IgD-negative memory B cell (primary cell): ENCODE results near the gene NUBP2. TPM values are rescaled to one million over a fixed set of nuclear protein-coding genes. Genes with fewer than 3 reads are reported as not detected.

ENCODE experiments used
- H3K27ac Mint-ChIP-seq, 3 donors: one replicate each; pipeline ENCODE4 v1.8.0; 2020 to 2022; ENCODE audit warnings: mild to moderate bottlenecking in 3 of 3, mixed read lengths in 3 of 3, moderate library complexity in 1 of 3
- H3K27me3 Mint-ChIP-seq: one replicate; pipeline ENCODE4 v1.8.0; 2021; ENCODE audit warnings: mixed read lengths
- H3K36me3 Mint-ChIP-seq: one replicate; pipeline ENCODE4 v1.8.0; 2020; ENCODE audit warnings: mild to moderate bottlenecking, mixed read lengths
- H3K4me1 Mint-ChIP-seq, 3 donors: one replicate each; pipeline ENCODE4 v1.8.0; 2020 to 2022; ENCODE audit warnings: mixed read lengths in 3 of 3, mild to moderate bottlenecking in 1 of 3
- H3K4me3 Mint-ChIP-seq, 4 donors: one replicate each; pipeline ENCODE4 v1.8.0; 2020 to 2022; ENCODE audit warnings: mild to moderate bottlenecking in 4 of 4, mixed read lengths in 4 of 4, moderate library complexity in 3 of 4
- H3K9me3 Mint-ChIP-seq, 3 donors: one replicate each; pipeline ENCODE4 v1.8.0; 2020 to 2021; ENCODE audit warnings: mixed read lengths in 3 of 3, mild to moderate bottlenecking in 1 of 3
- polyA plus RNA-seq: library from polyadenylated mRNA; unstranded; fragments of 300-500 nt; fragmentation: Illumina TruSeq; gene quantifications from one replicate; pipeline ENCODE4 v1.2.3, GENCODE V29; 2021

NUBP2 gene
- polyA plus RNA-seq, 1 donor from 2014 or later: 76.9 TPM

DNA sequence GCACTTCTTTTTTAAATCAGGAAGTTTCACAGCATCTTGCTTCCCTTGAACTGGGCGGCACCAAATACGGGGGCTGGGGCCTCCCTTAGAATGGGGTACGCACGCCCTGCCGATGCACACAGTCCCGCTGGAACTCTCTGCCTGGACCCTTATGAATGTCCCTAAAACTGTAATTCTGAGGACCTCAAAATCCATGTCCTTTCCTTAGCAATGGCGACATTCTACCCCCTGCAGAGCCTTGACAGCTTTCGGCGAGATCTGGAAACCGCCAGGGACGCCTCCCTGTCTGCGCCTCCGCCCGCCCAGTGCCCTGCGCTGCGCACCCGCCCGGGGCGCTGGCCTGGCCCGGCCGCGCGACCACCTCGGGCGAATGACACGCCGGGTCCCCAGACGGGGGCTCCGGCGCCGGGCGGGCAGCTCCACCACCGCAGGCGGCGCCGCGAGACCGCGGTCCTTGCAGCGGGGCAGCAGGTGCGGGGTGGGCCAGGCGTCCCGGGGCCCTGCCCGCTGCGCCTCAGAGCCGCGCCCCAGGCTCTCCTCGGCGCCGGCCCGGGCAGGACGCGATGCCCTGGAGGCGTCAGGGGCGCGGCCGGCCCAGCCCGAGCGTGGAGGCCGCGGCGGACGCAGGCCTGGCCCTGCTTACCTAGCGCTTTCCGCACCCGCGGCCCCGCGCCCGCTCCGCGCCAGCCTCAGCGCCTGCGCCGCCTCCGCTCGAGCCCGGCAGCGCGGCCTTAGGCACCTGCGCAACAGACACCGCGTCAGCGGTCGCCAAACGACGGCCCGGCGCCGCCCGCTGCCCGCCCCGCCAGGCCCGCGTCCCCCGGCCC is 43.3 kb downstream of the NUBP2 start:
- Mint-ChIP-seq H3K27me3 (no peaks in the 10 kb centered on the region), H3K27ac (peak overlapping the region; percentile 67 to 97 (median 97)), H3K4me3 (peak overlapping the region; percentile 77 to 96 (median 84)), H3K9me3 (no peaks in the 10 kb centered on the region), H3K36me3 (no peaks in the 10 kb centered on the region), H3K4me1 (peaks cover 12 to 34% (median 13%) of the 10 kb centered on the region in 3 donors)

- H3K4me3 Mint-ChIP-seq: peak within 1 kb of the TSS; percentile 94 to 97 (median 96)
- H3K9me3 Mint-ChIP-seq: no peaks in the 10 kb centered on the region
- H3K36me3 Mint-ChIP-seq: peaks cover 2% of the 10 kb centered on the region
- peak within 1 kb of the TSS; percentile 96 to 97 (median 97) for H3K27ac Mint-ChIP-seq
- no peaks in the 10 kb centered on the region for H3K27me3 Mint-ChIP-seq
- peaks cover 12 to 34% (median 13%) of the 10 kb centered on the region in 3 donors for H3K4me1 Mint-ChIP-seq
Measured at GRCh38 chr16:1826691-1827573, 44.2 kb downstream of the NUBP2 start, which contains the start of the genes FAHD1 and HAGH. Gene FAHD1, plus strand, starts transcription at chr16:1827206. Its CDS starts 33 bp downstream, at chr16:1827239. Gene HAGH, minus strand, starts transcription at chr16:1826825. Its CDS starts 38 bp downstream, at chr16:1826787.

DNA sequence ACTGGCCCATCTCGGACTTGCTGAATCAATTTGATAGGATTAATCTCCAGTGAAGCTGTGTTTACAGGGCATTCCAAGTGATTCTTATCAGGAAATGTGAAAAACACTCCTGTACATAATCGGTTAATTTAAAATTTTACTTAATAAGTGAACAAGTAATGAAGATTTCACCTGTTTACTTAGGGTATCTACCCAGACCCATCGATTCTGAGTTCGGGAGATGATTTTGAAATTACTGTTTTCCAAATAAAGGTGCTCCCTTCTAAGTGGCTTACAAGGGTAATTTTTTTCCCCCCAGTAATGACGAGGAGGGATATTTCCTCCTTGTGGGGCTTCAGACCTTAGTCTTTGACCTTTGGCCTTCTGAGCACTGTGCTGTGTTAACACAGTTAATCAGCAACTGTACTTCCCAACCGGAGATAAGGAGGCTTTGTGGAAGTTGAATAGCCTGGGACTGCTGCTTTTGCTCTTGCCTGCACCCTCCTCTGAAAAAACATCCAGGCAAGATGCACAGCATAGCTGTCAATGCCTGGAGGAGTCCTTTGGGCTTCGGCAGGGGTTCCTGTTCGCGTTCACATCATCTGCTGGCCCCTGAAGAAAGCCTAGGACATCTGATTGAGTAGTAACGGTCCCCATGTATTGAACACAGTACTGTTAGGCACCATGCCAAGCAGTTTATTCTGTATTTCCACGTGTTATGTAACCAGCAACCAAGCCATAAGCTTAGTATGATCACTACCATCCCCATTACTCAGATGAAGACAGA is 46.1 kb downstream of the NUBP2 start:
- H3K4me1 Mint-ChIP-seq: peaks cover 11 to 32% (median 12%) of the 10 kb centered on the region in 3 donors
- H3K9me3 Mint-ChIP-seq: no peaks in the 10 kb centered on the region
- H3K36me3 Mint-ChIP-seq: peaks cover 2% of the 10 kb centered on the region
- peak overlapping the region; percentile 34 to 96 (median 47) for H3K4me3 Mint-ChIP-seq
- H3K27me3 Mint-ChIP-seq: no peaks in the 10 kb centered on the region
- H3K27ac Mint-ChIP-seq: peak overlapping the region in 1 of 3 donors; percentile 97

DNA sequence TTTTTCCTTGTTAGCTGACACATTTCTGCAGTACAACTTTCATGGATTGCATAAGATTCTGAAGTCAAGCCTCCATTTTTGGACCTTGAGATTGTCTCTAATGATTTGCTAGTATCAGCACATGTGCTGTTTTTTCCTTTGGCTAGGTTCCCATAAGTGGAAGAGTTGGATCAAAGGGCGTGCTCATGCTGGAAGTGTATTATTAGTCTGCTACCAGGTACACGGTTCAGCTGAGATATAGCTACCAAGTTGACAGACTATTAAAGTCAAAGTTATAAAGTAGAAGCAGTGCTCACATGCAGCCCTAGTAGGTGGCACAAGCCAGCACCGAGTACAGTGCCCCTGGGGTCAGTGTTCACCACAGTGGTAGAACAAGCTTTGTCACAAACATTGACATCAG is 47.5 kb downstream of the NUBP2 start:
- Mint-ChIP-seq H3K4me3 (no peak overlapping the region), H3K36me3 (peaks cover 2% of the 10 kb centered on the region)

DNA sequence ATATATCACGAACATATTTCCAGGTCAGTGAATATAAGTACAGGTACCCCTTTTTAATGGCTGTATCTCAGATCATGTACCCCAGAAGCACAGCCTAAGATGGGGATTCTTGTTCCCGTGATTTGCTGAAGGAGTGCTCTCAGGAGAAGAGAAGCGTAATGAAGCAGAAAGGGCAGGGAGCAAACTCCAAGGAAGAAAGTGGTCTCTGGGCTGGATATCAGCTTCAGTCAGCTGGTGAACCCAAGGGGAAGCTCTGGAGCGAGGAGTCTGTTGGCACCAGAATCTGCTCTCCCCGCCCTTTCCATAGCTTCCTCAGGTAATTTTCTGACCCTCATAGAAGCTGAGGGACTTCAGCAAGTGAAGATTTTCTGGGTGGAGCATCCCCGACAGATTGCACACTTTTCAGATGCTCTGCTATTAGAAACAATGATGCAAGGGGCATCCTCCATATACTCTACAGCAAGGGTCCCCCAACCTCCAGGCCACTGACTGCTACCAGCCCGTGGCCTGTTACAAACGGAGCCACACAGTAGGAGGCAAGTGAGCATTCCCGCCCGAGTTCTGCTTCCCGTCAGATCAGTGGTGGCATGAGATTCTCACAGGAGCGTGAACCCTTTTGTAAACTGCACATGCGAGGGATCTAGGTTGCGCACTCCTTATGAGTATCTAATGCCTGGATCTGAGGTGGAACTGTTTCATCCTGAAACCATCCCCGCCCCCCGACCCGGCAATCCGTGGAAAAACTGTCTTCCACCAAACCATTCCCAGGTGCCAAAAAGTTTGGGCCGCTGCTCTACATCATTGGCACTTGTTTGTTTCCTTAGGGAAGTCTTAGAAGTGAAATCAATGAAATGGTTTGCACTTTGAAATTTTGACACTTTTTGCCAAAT is 48.7 kb downstream of the NUBP2 start:
- Mint-ChIP-seq H3K27ac (peak overlapping the region in 1 of 3 donors; percentile 53), H3K4me1 (peaks cover 8 to 21% (median 12%) of the 10 kb centered on the region in 3 donors), H3K9me3 (no peaks in the 10 kb centered on the region), H3K36me3 (peaks cover 3% of the 10 kb centered on the region), H3K4me3 (no peak overlapping the region), H3K27me3 (no peaks in the 10 kb centered on the region)

More for the DNA sequence above, 47.5 kb downstream of the NUBP2 start:
- H3K4me1 Mint-ChIP-seq: peaks cover 8 to 27% (median 12%) of the 10 kb centered on the region in 3 donors
- H3K27me3 Mint-ChIP-seq: no peaks in the 10 kb centered on the region
- no peaks in the 10 kb centered on the region for H3K9me3 Mint-ChIP-seq
- H3K27ac Mint-ChIP-seq: peak overlapping the region in 1 of 3 donors; percentile 28

DNA sequence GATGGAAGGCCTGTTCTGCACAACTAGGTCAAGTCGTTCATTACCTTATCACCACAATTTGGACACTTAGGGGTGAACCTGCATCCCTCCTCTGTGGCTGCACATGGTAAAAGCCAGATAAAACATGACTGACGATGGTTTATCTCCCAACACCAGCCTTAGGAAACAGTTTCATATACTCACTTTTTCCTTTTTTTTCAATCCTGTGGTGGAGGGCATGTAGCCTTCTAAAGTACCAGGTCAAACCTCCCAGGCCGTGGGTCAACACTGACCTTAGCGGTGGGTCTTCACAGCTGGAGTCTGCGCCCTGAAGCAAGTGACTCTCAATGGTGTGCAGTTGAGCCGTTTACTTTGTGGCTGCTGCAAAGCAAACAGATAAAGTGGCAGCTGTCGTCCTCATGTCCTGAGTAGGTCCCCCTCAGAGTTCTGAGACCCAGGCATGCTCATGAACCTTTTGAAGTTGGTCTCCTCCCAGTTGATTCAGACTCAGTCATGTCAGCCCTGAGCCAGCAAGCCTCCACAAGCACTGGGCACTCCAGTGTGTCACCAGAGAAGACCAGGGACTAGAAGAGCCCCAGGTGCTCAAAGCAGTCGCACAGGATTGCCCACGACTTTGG is 50.2 kb downstream of the NUBP2 start:
- Mint-ChIP-seq H3K36me3 (peaks cover 3% of the 10 kb centered on the region), H3K27ac (no peak overlapping the region), H3K4me1 (peaks cover 0 to 16% (median 8%) of the 10 kb centered on the region in 3 donors), H3K9me3 (no peaks in the 10 kb centered on the region), H3K4me3 (no peak overlapping the region), H3K27me3 (no peaks in the 10 kb centered on the region)

- Mint-ChIP-seq H3K4me3 (no peak overlapping the region), H3K27ac (no peak overlapping the region), H3K27me3 (no peaks in the 10 kb centered on the region), H3K36me3 (peaks cover 4% of the 10 kb centered on the region), H3K4me1 (peaks cover 0 to 8% (median 5%) of the 10 kb centered on the region in 3 donors), H3K9me3 (no peaks in the 10 kb centered on the region)
Measured at GRCh38 chr16:1834096-1834495, 51.3 kb downstream of the NUBP2 start.

Other genes with a start within 250 kb of the NUBP2 start
- 2.9 TPM for gene TMEM204, start 249.3 kb upstream of the NUBP2 start, polyA plus RNA-seq
- gene IFT140, start 170.9 kb upstream of the NUBP2 start, polyA plus RNA-seq: 3.1 TPM
- 4.2 TPM for gene CRAMP1, start 170.6 kb upstream of the NUBP2 start, polyA plus RNA-seq
- gene JPT2, start 104.7 kb upstream of the NUBP2 start, polyA plus RNA-seq: 10.8 TPM
- gene MAPK8IP3, start 76.8 kb upstream of the NUBP2 start, polyA plus RNA-seq: 5.9 TPM
- gene NME3, start 11.4 kb upstream of the NUBP2 start, polyA plus RNA-seq: 66.1 TPM
- gene EME2, start 10.2 kb upstream of the NUBP2 start, polyA plus RNA-seq: 1.5 TPM
- gene MRPS34, start 9.8 kb upstream of the NUBP2 start, polyA plus RNA-seq: 156 TPM
- 55.2 TPM for gene SPSB3, start 389 bp upstream of the NUBP2 start, polyA plus RNA-seq
- gene IGFALS, start 10.7 kb downstream of the NUBP2 start, polyA plus RNA-seq: not detected
- 31.6 TPM for gene HAGH, start 43.9 kb downstream of the NUBP2 start, polyA plus RNA-seq
- gene FAHD1, start 44.2 kb downstream of the NUBP2 start, polyA plus RNA-seq: 19.0 TPM
- not detected for gene MEIOB, start 89.2 kb downstream of the NUBP2 start, polyA plus RNA-seq
- not detected for gene HS3ST6, start 135.5 kb downstream of the NUBP2 start, polyA plus RNA-seq
- gene MSRB1, start 160.2 kb downstream of the NUBP2 start, polyA plus RNA-seq: 17.2 TPM
- gene RPL3L, start 171.7 kb downstream of the NUBP2 start, polyA plus RNA-seq: not detected
- gene NDUFB10, start 176.6 kb downstream of the NUBP2 start, polyA plus RNA-seq: 204 TPM
- gene RPS2, start 181.9 kb downstream of the NUBP2 start, polyA plus RNA-seq: 6,339 TPM
- gene RNF151, start 183.9 kb downstream of the NUBP2 start, polyA plus RNA-seq: not detected
- gene TBL3, start 189.1 kb downstream of the NUBP2 start, polyA plus RNA-seq: 52.0 TPM
- gene NOXO1, start 198.5 kb downstream of the NUBP2 start, polyA plus RNA-seq: not detected
- 39.0 TPM for gene GFER, start 201.2 kb downstream of the NUBP2 start, polyA plus RNA-seq
- gene SYNGR3, start 207.0 kb downstream of the NUBP2 start, polyA plus RNA-seq: 4.9 TPM
- gene ZNF598, start 226.9 kb downstream of the NUBP2 start, polyA plus RNA-seq: 11.0 TPM
- not detected for gene NPW, start 236.8 kb downstream of the NUBP2 start, polyA plus RNA-seq
- gene NHERF2, start 243.9 kb downstream of the NUBP2 start, polyA plus RNA-seq: not detected